H1 (cell line): ENCODE data around the gene SLC23A1. TPM values are rescaled to one million over a fixed set of nuclear protein-coding genes. Genes with fewer than 3 reads are reported as not detected.

Experiments used
- ZNF274 ChIP-seq: IDR thresholded peaks from 2 replicates; pipeline ENCODE4 v1.7.0; 2012; ENCODE audit warnings: low read length, borderline replicate concordance; ENCODE audit errors: extremely low read depth
- polyA plus RNA-seq, 7 experiments: library from polyadenylated mRNA; depleted of rRNA in 3 of 7; stranded (reverse) in 5 of 7; unstranded in 2 of 7; fragments of >200 nt in 5 of 7; fragments of 200-250 nt in 2 of 7; gene quantifications; 1 replicate in 5 of 7; 2 replicates in 1 of 7; 4 replicates in 1 of 7; pipeline versions ENCODE4 v1.2.1 to v1.2.3, GENCODE V29; 2011 to 2013; ENCODE audit warnings: missing spikeins in 2 of 7, mixed read lengths in 2 of 7
- total RNA-seq: library from RNA; stranded (reverse); fragmentation: NEBNext Ultra II Directional; extraction: Animal tissue kit (Norgen Biotek cat#: 25700); gene quantifications from 2 replicates; pipeline ENCODE4 v1.2.1, GENCODE V29; 2021

Gene SLC23A1
- total and polyA plus RNA-seq, 2 of the 8 experiments (the other 6 are each of a cell fraction or from before 2014, with no cell fraction given) = not detected

DNA sequence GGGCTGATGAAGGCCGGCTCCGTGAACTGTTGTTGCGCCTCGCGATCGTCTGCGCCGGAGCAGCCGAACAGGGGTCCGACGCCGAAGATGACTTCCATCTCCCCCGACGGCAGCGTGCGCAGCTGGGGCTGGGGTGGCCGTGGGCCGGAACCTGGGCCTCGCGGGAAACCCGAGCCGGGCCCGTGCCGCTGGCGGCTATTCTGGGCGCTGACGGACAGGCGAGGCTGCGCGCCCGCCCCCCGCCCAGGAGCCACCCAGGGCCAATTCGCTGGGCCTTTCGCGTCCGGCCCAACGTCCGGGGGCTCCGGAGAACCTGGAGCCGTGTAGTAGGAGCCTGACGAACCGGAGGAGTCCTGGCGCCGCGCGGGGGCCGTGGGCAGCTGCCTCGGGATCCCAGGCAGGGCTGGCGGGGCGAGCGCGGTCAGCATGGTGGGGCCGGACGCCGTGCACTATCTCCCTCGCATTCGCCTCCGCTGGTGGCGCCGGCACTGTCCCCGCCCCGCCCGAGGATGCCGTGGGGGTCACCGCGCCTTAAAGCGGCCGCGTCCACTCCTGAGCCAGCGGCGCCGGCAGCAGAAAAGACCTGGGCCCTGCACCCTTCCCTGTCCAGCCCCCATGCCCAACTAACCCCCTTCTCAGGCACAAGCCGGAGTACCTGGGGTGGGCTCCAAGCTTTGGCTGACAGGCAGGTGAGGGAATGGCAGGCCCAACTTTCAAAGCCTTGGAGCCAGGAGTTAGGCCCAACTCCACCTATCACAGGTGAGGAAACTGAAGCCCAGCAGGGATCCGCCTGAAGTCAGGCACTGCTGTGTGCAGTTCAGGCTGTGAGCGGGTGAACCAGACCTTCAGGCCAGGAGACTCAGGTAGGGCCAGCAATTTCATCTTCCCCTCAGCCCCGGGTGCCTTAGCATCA, 11.8 kb upstream of the SLC23A1 start, which contains the start of gene PROB1 (continued):
- no peak for TF ChIP-seq ZNF274
- TF ChIP-seq, all 59 proteins: peak for 5
